Activated T-cell treated with anti-CD3 and anti-CD28 coated beads, Interleukin-2, amount 50 U/mL, for 72 hours (primary cell): ENCODE data around the gene TBK1. TPM values are rescaled to one million over a fixed set of nuclear protein-coding genes. Genes with fewer than 3 reads are reported as not detected.

Source experiments
- ATAC-seq, 2 donors: fragments of 150-1000 bp; cut with Tn5 transposase; replicated peaks in 1 of 2; 2 replicates each; pipeline ENCODE4 v1.10.0; 2021; ENCODE audit warnings: moderate library complexity in 2 of 2, mild to moderate bottlenecking in 1 of 2
- DNase-seq, 2 donors: peaks; one replicate each; pipeline ENCODE4 v3.0.0; 2021 to 2022; ENCODE audit warnings: mixed read lengths in 1 of 2
- H3K27ac Mint-ChIP-seq: one replicate; pipeline ENCODE4 v1.8.0; 2022; ENCODE audit warnings: mild to moderate bottlenecking, moderate library complexity, mixed read lengths
- H3K27me3 Mint-ChIP-seq: one replicate; pipeline ENCODE4 v1.8.0; 2022; ENCODE audit warnings: low read depth, mixed read lengths
- H3K36me3 Mint-ChIP-seq, 2 donors: one replicate each; pipeline ENCODE4 v1.8.0; 2022; ENCODE audit warnings: mixed read lengths in 2 of 2, mild to moderate bottlenecking in 1 of 2; ENCODE audit not compliant: insufficient read depth in 2 of 2
- H3K4me1 Mint-ChIP-seq: one replicate; pipeline ENCODE4 v1.8.0; 2022; ENCODE audit warnings: low read depth, mixed read lengths
- H3K4me3 Mint-ChIP-seq, 2 donors: one replicate each; pipeline ENCODE4 v1.8.0; 2022; ENCODE audit warnings: mild to moderate bottlenecking in 2 of 2, mixed read lengths in 2 of 2, moderate library complexity in 2 of 2
- H3K9me3 Mint-ChIP-seq, 2 donors: one replicate each; pipeline ENCODE4 v1.8.0; 2022; ENCODE audit warnings: mixed read lengths in 2 of 2
- total RNA-seq, 2 donors: library from RNA; stranded (reverse); gene quantifications; one replicate each; pipeline ENCODE4 v1.2.3, GENCODE V29; 2022

Gene TBK1
- total RNA-seq, 2 donors from 2014 or later, result 20.6 to 23.9 TPM

GRCh38 chr12:64491718-64492117, 39.8 kb downstream of the TBK1 start:
- peak overlapping the region; percentile 61 for H3K27ac Mint-ChIP-seq
- peak overlapping the region in 1 of 2 donors; percentile 64 for H3K4me3 Mint-ChIP-seq
- no peaks in the 10 kb centered on the region for H3K9me3 Mint-ChIP-seq
- H3K4me1 Mint-ChIP-seq, result peaks cover 35% of the 10 kb centered on the region
- H3K36me3 Mint-ChIP-seq, result peaks cover 2 to 34% of the 10 kb centered on the region in 2 donors
- DNase-seq (no peak), ATAC-seq (peak; percentile 74 to 82)
- no peaks in the 10 kb centered on the region for H3K27me3 Mint-ChIP-seq

GRCh38 chr12:64493513-64493912, 41.6 kb downstream of the TBK1 start:
- Mint-ChIP-seq H3K27ac (no peak overlapping the region), H3K4me3 (no peak overlapping the region), H3K9me3 (no peaks in the 10 kb centered on the region), H3K27me3 (no peaks in the 10 kb centered on the region), H3K4me1 (peaks cover 46% of the 10 kb centered on the region), H3K36me3 (peaks cover 2 to 34% of the 10 kb centered on the region in 2 donors)
- DNase-seq (no peak), ATAC-seq (no peak)

GRCh38 chr12:64494998-64495729, 43.2 kb downstream of the TBK1 start:
- H3K4me3 Mint-ChIP-seq, result no peak overlapping the region

GRCh38 chr12:64496839-64497400, 45.0 kb downstream of the TBK1 start:
- no peak for DNase-seq
- peaks cover 5 to 31% of the 10 kb centered on the region in 2 donors for H3K36me3 Mint-ChIP-seq
- H3K4me1 Mint-ChIP-seq, result peaks cover 28% of the 10 kb centered on the region
- ATAC-seq, result peak; percentile 40 to 71
- H3K4me3 Mint-ChIP-seq, result peak overlapping the region in 1 of 2 donors; percentile 52
- no peaks in the 10 kb centered on the region for H3K27me3 Mint-ChIP-seq
- H3K27ac Mint-ChIP-seq, result peak overlapping the region; percentile 93
- no peaks in the 10 kb centered on the region for H3K9me3 Mint-ChIP-seq

More at GRCh38 chr12:64494998-64495729, 43.2 kb downstream of the TBK1 start:
- H3K36me3 Mint-ChIP-seq, result peaks cover 2 to 34% of the 10 kb centered on the region in 2 donors
- H3K4me1 Mint-ChIP-seq, result peaks cover 37% of the 10 kb centered on the region
- H3K27ac Mint-ChIP-seq, result peak overlapping the region; percentile 48
- no peaks in the 10 kb centered on the region for H3K9me3 Mint-ChIP-seq
- ATAC-seq (no peak), DNase-seq (no peak)
- no peaks in the 10 kb centered on the region for H3K27me3 Mint-ChIP-seq

- H3K27ac Mint-ChIP-seq, result peak overlapping the region; percentile 93
- H3K4me1 Mint-ChIP-seq, result peaks cover 28% of the 10 kb centered on the region
- peak in 1 of 2 donors; percentile 65 for ATAC-seq
- H3K9me3 Mint-ChIP-seq, result no peaks in the 10 kb centered on the region
- no peak for DNase-seq
- peaks cover 5 to 31% of the 10 kb centered on the region in 2 donors for H3K36me3 Mint-ChIP-seq
- no peaks in the 10 kb centered on the region for H3K27me3 Mint-ChIP-seq
- H3K4me3 Mint-ChIP-seq, result peak overlapping the region; percentile 32 to 52
These were observed 45.6 kb downstream of the TBK1 start for GRCh38 chr12:64497484-64497883.

GRCh38 chr12:64497903-64498302, 46.0 kb downstream of the TBK1 start:
- Mint-ChIP-seq H3K27me3 (no peaks in the 10 kb centered on the region), H3K9me3 (no peaks in the 10 kb centered on the region), H3K27ac (peak overlapping the region; percentile 93), H3K36me3 (peaks cover 5 to 31% of the 10 kb centered on the region in 2 donors), H3K4me1 (peaks cover 28% of the 10 kb centered on the region), H3K4me3 (peak overlapping the region; percentile 32 to 52)
- ATAC-seq (peak in 1 of 2 donors; percentile 46), DNase-seq (no peak)

GRCh38 chr12:64500394-64500793, 48.5 kb downstream of the TBK1 start:
- ATAC-seq, result no peak
- peaks cover 14% of the 10 kb centered on the region for H3K4me1 Mint-ChIP-seq
- H3K4me3 Mint-ChIP-seq, result no peak overlapping the region
- H3K9me3 Mint-ChIP-seq, result no peaks in the 10 kb centered on the region
- no peak overlapping the region for H3K27ac Mint-ChIP-seq
- H3K36me3 Mint-ChIP-seq, result peaks cover 5 to 21% of the 10 kb centered on the region in 2 donors
- H3K27me3 Mint-ChIP-seq, result no peaks in the 10 kb centered on the region
- DNase-seq, result no peak

GRCh38 chr12:64501486-64501885, 49.6 kb downstream of the TBK1 start:
- H3K4me1 Mint-ChIP-seq, result peaks cover 14% of the 10 kb centered on the region
- ATAC-seq, result no peak
- no peaks in the 10 kb centered on the region for H3K27me3 Mint-ChIP-seq
- no peaks in the 10 kb centered on the region for H3K9me3 Mint-ChIP-seq
- no peak for DNase-seq
- H3K27ac Mint-ChIP-seq, result no peak overlapping the region
- peaks cover 4 to 18% of the 10 kb centered on the region in 2 donors for H3K36me3 Mint-ChIP-seq
- H3K4me3 Mint-ChIP-seq, result no peak overlapping the region

GRCh38 chr12:64506955-64507354, 55.0 kb downstream of the TBK1 start:
- Mint-ChIP-seq H3K27me3 (no peaks in the 10 kb centered on the region), H3K4me3 (no peak overlapping the region), H3K9me3 (no peaks in the 10 kb centered on the region), H3K27ac (no peak overlapping the region), H3K4me1 (no peaks in the 10 kb centered on the region), H3K36me3 (no peaks in the 10 kb centered on the region)
- no peak for ATAC-seq
- DNase-seq, result no peak

- no peaks in the 10 kb centered on the region for H3K4me1 Mint-ChIP-seq
- H3K27ac Mint-ChIP-seq, result no peak overlapping the region
- peaks cover 11% of the 10 kb centered on the region for H3K27me3 Mint-ChIP-seq
- no peaks in the 10 kb centered on the region for H3K9me3 Mint-ChIP-seq
- no peaks in the 10 kb centered on the region for H3K36me3 Mint-ChIP-seq
- no peak overlapping the region for H3K4me3 Mint-ChIP-seq
- peak in 1 of 2 donors; percentile 45 for ATAC-seq
- DNase-seq, result no peak
These were observed 58.7 kb downstream of the TBK1 start for GRCh38 chr12:64510667-64511066.

GRCh38 chr12:64518396-64518795, 66.5 kb downstream of the TBK1 start:
- ATAC-seq (no peak), DNase-seq (no peak)
- Mint-ChIP-seq H3K36me3 (no peaks in the 10 kb centered on the region), H3K27me3 (peaks cover 3% of the 10 kb centered on the region), H3K4me1 (peaks cover 8% of the 10 kb centered on the region), H3K9me3 (no peaks in the 10 kb centered on the region), H3K4me3 (no peak overlapping the region), H3K27ac (no peak overlapping the region)

- Mint-ChIP-seq H3K4me1 (peaks cover 8% of the 10 kb centered on the region), H3K36me3 (no peaks in the 10 kb centered on the region), H3K4me3 (no peak overlapping the region), H3K27me3 (peaks cover 4% of the 10 kb centered on the region), H3K27ac (no peak overlapping the region), H3K9me3 (no peaks in the 10 kb centered on the region)
- ATAC-seq, result no peak
- DNase-seq, result no peak
These were observed 69.9 kb downstream of the TBK1 start for GRCh38 chr12:64521833-64522232.

GRCh38 chr12:64522316-64522715, 70.4 kb downstream of the TBK1 start:
- no peak overlapping the region for H3K27ac Mint-ChIP-seq
- peaks cover 4% of the 10 kb centered on the region for H3K27me3 Mint-ChIP-seq
- H3K36me3 Mint-ChIP-seq, result no peaks in the 10 kb centered on the region
- no peaks in the 10 kb centered on the region for H3K9me3 Mint-ChIP-seq
- no peak overlapping the region for H3K4me3 Mint-ChIP-seq
- ATAC-seq, result peak in 1 of 2 donors; percentile 31
- DNase-seq, result no peak
- peaks cover 8% of the 10 kb centered on the region for H3K4me1 Mint-ChIP-seq
